HG03520 (cell line): ENCODE data around the gene GAGE12J.
"Not testable (repeated sequence)": the region's sequence is repeated elsewhere in the genome, so short reads cannot be mapped to it uniquely, and the experiment has no call there.

ENCODE experiments used
- ATAC-seq: cut with Tn5 transposase; IDR thresholded peaks from one replicate; pipeline ENCODE4 v1.9.1; 2021; ENCODE audit warnings: mild to moderate bottlenecking, moderate library complexity; ENCODE audit not compliant: unreplicated experiment

GAGE12J gene

DNA sequence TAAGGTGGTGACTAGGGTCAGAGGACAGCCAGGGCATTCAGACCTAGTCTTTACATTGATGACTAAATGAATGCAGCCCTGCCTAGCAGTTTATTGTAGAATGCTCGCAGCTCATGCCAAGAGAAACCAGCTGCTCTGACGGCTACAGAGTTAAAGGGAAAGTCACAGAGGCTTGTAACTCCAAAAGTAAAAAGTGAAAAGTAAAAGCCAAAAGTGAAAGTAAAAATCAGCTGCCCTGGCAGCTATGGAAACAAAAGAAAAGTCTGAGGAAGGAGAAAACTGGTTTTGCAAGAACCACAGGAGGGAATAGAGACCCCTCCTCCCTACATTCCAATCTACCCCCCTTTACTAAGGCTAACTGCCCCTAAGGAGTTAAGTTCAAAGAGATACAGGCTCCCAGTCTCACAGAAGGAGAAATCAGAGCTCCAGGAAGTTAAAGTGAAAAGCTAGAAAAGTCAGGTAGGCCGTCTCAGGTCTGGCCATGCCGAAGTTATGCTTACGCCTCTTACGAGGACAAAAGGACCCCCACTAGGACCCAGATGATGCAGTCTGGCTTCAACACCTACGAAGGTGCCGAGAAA lies 12.3 kb upstream of the GAGE12J start:
- ATAC-seq: no peak

DNA sequence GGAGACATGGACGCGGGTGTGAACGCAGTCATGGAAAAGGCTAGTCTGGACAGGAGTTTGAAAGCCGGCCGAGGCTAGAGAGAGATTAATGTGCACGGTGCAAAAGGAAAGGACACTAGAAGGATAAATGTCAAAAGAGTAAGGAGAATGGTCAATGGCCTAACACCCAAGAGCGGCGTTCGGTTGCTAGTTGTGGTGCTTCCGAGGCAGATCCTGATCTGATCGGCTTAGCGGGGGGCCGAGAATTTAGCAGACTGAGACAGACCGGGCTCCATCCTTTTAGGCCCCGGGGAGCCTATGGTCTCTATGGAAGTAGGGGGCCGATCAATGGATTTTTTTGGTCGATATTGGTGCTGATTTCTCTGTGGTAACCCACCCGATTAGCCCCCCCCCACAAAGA lies 11.5 kb upstream of the GAGE12J start:
- no peak for ATAC-seq

DNA sequence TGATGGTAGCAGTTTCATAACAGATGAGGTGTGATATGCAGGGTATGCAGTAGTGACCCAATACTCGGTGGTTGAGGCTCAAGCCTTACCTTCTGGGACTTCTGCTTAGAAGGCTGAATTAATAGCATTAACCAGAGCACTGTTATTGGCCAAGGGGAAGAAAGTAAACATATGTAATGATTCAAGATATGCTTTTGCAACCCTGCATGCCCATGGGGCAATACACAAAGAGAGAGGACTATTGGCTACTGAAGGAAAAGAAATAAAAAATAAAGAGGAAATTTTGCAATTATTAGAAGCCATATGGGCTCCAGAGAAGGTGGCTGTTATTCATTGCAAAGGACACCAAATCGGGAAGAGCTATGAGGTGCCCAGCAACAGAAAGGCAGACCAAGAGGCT lies 9.7 kb upstream of the GAGE12J start:
- no peak for ATAC-seq

DNA sequence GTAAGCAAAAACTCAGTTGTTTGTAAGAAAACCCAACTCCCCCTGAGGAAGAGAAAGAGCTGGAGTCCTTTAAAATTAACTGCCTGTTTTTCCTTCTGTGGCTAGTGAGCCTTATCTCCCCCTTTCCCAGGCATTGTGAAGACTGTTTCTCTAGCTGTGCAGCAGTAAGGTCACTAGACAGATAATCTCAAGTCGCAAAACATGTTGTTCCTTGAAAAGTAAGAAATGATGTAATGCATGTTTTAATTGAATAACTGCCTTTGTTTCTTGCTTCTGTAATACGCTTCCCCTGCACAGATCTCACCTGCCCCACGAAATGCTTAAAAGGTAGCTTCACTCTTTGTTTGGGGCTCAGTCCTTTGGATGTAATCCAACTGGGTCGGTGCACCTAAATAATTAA lies 5.8 kb upstream of the GAGE12J start:
- no peak for ATAC-seq

DNA sequence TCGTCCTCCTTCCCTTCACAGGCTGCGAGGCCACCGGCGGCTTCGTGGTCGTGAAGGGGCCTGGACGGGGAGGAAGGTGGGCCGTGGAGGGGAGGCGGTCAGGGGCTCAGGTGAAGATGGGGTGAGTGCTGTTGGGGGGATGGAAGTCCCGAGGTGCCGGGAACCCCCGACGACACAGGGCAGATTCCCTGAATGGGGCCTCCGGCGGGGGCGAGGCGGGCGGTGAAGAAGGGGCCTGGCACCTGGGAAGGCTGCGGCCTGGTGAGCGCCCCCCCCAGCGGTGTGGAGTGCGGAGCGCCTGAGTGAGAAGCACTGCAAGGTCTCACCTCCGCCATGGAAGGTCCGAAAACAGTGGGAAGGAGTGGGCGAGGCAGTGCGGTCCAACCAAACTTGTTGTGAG lies 429 bp downstream of the GAGE12J start:
- not testable (repeated sequence) for ATAC-seq

DNA sequence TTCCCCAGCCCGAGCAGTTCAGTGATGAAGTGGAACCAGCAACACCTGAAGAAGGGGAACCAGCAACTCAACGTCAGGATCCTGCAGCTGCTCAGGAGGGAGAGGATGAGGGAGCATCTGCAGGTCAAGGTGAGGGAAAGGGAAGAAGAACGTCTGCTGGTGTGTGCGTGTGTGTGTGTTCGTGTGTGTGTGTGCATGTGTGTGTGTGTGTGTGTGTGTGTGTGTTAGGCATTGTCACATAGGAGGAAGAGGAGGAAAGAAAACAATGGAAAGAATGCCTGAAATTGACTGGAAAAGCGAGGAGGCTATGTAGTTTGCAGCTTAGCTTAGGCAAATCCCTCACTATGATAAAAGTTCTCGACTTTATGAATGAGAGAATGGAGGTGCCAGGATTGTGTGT lies 1.9 kb downstream of the GAGE12J start:
- not testable (repeated sequence) for ATAC-seq

DNA sequence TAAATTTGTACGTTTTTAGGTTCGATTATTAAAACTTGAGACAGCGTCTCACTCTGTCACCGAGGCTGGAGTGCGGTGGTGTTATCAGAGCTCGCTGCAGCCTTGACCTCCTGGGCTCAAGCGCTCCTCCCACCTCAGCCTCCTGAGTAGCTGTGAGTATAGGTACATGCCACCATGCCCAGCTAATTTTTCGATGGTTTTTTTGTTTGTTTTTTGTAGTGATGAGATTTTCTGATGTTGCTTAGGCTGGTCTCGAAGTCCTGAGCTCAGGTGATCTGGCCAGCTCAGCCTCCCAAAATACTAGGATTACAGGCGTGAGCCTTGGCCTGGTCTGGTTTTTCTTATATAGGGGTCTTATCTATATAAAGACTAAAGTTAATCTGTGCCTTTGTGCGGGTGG lies 8.6 kb downstream of the GAGE12J start:
- ATAC-seq: not testable (repeated sequence)

DNA sequence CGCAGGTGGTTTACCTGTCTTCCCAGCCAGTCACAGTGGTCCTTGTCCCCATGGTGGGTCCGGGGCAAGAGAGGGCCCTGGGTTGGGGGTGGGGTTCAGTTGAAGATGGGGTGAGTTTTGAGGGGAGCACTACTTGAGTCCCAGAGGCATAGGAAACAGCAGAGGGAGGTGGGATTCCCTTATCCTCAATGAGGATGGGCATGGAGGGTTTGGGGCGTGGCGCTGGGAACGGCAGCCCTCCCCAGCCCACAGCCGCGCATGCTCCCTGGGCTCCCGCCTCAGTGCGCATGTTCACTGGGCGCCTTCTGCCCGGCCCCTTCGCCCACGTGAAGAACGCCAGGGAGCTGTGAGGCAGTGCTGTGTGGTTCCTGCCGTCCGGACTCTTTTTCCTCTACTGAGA lies 9.4 kb downstream of the GAGE12J start, which contains the start of gene GAGE13:
TSS of gene GAGE13 (plus strand) at position 301 of the 400 bp plus-strand sequence. CDS start 1,156 bp downstream, outside the sequence.
- not testable (repeated sequence) for ATAC-seq

DNA sequence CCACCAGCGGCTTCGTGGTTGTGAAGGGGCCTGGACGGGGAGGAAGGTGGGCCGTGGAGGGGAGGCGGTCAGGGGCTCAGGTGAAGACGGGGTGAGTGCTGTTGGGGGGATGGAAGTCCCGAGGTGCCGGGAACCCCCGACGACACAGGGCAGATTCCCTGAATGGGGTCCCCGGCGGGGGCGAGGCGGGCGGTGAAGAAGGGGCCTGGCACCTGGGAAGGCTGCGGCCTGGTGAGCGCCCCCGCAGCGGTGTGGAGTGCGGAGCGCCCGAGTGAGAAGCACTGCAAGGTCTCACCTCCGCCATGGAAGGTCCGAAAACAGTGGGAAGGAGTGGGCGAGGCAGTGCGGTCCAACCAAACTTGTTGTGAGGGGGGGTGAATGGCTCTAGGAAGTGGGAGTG lies 10.0 kb downstream of the GAGE12J start:
- not testable (repeated sequence) for ATAC-seq

DNA sequence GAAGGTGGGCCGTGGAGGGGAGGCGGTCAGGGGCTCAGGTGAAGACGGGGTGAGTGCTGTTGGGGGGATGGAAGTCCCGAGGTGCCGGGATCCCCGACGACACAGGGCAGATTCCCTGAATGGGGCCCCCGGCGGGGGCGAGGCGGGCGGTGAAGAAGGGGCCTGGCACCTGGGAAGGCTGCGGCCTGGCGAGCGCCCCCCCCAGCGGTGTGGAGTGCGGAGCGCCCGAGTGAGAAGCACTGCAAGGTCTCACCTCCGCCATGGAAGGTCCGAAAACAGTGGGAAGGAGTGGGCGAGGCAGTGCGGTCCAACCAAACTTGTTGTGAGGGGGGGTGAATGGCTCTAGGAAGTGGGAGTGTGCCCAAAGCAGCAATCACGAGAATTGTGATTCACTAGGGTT lies 19.6 kb downstream of the GAGE12J start:
- ATAC-seq: not testable (repeated sequence)

DNA sequence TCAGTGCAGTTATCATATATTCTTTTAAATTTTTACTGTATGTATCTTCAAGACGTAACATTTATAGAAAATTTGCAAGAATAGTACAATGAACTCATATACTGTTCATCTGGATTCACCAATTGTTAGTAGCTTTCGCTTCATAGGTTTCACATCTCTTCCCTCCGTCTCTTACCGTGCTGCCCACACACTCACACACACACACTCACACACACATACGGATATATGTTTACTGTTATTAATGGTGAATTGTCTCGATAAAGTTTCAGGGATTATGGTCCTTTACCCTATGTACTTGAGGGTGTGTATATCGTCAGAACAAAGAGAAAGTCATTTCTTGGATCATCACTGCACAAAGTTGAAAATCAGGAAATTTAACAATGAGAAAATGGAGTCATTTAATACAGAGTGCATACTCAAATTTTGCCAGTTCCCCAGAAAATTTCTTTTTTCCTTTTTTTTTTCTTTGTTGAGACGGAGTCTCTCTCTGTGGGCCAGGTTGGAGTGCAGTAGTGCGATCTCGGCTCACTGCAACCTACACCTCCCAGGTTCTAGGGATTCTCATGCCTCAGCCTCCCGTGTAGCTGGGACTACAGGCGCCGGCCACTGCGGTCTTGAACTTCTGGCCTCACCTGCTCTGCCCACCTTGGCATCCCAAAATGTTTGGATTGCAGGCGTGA lies 22.8 kb downstream of the GAGE12J start:
- not testable (repeated sequence) for ATAC-seq

DNA sequence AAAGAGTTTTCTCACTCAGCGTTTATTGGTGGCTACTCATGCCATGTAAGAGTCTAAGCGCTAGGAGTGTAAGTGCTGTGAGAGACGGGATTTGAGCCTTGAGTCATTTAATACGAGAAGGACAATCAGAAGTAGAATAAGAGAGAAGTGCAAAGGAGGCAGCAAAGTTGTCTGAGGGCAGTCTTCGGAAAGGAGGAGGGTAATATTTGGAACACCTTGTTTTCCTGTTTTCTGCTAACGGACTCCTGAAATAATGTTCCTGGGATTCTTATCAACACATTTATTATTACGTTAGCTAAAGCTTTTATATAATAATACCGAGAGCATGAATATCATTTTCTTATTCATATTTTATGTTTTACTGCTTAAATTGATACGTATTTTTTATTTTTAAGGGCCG lies 23.6 kb downstream of the GAGE12J start:
- not testable (repeated sequence) for ATAC-seq

DNA sequence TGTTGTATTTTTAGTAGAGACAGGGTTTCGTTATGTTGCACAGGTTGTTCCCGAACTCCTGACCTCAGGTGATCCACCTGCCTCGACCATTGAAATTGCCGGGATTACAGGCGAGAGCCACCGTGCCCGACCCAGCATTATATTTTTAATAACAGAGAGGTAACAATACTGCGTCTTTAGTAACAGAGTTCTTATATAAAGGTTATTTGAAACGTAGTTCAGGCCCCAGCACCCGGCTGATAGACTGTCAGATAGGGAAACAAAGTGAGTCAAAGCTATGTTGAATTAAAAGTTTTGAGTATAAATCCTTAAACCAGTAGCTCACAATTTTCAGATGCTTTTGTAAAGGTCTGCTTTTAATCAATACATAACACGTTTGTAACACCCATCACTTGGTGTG lies 24.3 kb downstream of the GAGE12J start:
- ATAC-seq: not testable (repeated sequence)
